ENCODE measurements around the gene OIP5.

OIP5 gene

GRCh38 chr15:41332194-41333025, at the start of gene OIP5, which contains the start of gene NUSAP1:
Gene OIP5 (minus strand): TSS chr15:41332591. CDS start chr15:41332561, 30 bp downstream.
Gene NUSAP1 (plus strand): TSS chr15:41332881. CDS start chr15:41332958, 77 bp downstream.
- H3K27me3 Mint-ChIP-seq = no peaks in the 10 kb centered on the region
- H3K27ac Mint-ChIP-seq = peak within 1 kb of the TSS; percentile 96
- H3K9me3 Mint-ChIP-seq = no peaks in the 10 kb centered on the region
- H3K4me1 Mint-ChIP-seq (ENCODE audit: low read depth) = peaks cover 31% of the 10 kb centered on the region
- peaks cover 34% of the 10 kb centered on the region for H3K36me3 Mint-ChIP-seq (ENCODE audit: low read depth)
- peak within 1 kb of the TSS; percentile 99 for H3K4me3 Mint-ChIP-seq

DNA sequence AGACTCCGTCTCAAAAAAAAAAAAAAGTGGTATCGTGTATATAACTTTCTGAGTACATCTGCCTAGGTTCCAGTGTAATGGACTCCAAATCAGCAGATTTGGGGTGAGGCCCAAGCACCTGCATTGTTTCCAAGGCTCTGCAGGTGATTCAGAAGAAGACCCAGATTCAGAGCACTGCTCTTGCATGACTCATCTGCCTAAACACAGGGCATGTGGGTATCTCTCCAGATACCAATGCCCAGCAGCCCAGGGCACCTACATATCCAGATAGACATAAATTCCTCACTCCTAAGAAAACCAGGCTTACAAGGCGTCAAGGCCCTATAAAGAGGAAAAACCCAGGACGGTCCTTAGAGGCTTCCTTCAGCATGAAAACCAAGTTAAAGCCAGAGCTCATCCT, 45.6 kb upstream of the OIP5 start:
- Mint-ChIP-seq H3K4me3 (no peak overlapping the region), H3K27ac (no peak overlapping the region), H3K9me3 (no peaks in the 10 kb centered on the region), H3K36me3 (ENCODE audit: low read depth) (peaks cover 49% of the 10 kb centered on the region), H3K4me1 (ENCODE audit: low read depth) (no peaks in the 10 kb centered on the region), H3K27me3 (no peaks in the 10 kb centered on the region)

GRCh38 chr15:41367418-41367817, 35.0 kb upstream of the OIP5 start:
- no peak overlapping the region for H3K4me3 Mint-ChIP-seq
- no peaks in the 10 kb centered on the region for H3K9me3 Mint-ChIP-seq
- H3K4me1 Mint-ChIP-seq (ENCODE audit: low read depth) = no peaks in the 10 kb centered on the region
- H3K36me3 Mint-ChIP-seq (ENCODE audit: low read depth) = peaks cover 55% of the 10 kb centered on the region
- H3K27ac Mint-ChIP-seq = no peak overlapping the region
- no peaks in the 10 kb centered on the region for H3K27me3 Mint-ChIP-seq

- no peak overlapping the region for H3K27ac Mint-ChIP-seq
- H3K4me3 Mint-ChIP-seq = no peak overlapping the region
- no peaks in the 10 kb centered on the region for H3K4me1 Mint-ChIP-seq (ENCODE audit: low read depth)
- H3K9me3 Mint-ChIP-seq = no peaks in the 10 kb centered on the region
- H3K36me3 Mint-ChIP-seq (ENCODE audit: low read depth) = peaks cover 79% of the 10 kb centered on the region
- no peaks in the 10 kb centered on the region for H3K27me3 Mint-ChIP-seq
These were observed 22.0 kb upstream of the OIP5 start for GRCh38 chr15:41354371-41354770.

GRCh38 chr15:41350057-41350717, 17.8 kb upstream of the OIP5 start:
- no peak overlapping the region for H3K4me3 Mint-ChIP-seq
- H3K27ac Mint-ChIP-seq = no peak overlapping the region
- no peaks in the 10 kb centered on the region for H3K4me1 Mint-ChIP-seq (ENCODE audit: low read depth)
- peaks cover 69% of the 10 kb centered on the region for H3K36me3 Mint-ChIP-seq (ENCODE audit: low read depth)
- no peaks in the 10 kb centered on the region for H3K27me3 Mint-ChIP-seq
- no peaks in the 10 kb centered on the region for H3K9me3 Mint-ChIP-seq

DNA sequence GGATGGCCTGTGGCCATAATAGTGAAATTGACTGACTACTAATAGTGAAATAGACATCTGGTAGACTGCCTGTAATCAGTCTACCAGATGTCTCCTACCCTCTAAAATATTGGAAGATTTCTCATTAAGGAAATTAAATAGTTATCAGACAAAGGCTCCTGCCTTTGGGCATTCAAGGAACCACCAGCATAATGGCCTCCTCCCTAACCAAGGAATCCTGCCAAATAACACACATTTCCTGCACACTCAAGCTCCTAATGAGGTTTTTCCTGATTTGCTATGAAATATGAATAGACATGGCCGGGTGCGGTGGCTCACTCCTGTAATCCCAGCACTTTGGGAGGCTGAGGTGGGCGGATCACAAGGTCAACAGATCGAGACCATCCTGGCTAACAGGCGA, 14.8 kb upstream of the OIP5 start:
- Mint-ChIP-seq H3K9me3 (no peaks in the 10 kb centered on the region), H3K4me1 (ENCODE audit: low read depth) (no peaks in the 10 kb centered on the region), H3K4me3 (no peak overlapping the region), H3K27ac (no peak overlapping the region), H3K36me3 (ENCODE audit: low read depth) (peaks cover 60% of the 10 kb centered on the region), H3K27me3 (no peaks in the 10 kb centered on the region)

DNA sequence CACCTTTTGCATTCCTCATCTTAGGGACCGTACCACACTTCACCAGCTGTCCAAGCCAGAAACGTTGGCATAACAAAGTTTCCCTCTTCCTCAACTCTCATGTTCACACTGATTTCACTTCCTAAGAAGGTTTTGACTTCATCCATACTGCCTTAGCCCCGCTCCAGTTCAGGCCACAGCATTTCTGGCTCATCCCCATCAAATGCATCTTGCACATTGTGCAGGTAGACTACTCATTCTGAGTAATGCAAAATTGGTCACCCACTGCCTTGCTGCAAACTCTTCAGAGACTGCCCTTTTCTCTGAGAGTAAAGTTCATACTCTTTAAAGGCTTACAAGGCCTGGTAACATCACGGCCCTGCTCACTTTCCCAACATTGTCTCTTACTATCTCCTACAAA, 9.1 kb upstream of the OIP5 start:
- Mint-ChIP-seq H3K27ac (no peak overlapping the region), H3K27me3 (no peaks in the 10 kb centered on the region), H3K4me1 (ENCODE audit: low read depth) (peaks cover 9% of the 10 kb centered on the region), H3K36me3 (ENCODE audit: low read depth) (peaks cover 74% of the 10 kb centered on the region), H3K4me3 (no peak overlapping the region), H3K9me3 (no peaks in the 10 kb centered on the region)

- H3K27ac Mint-ChIP-seq = no peak overlapping the region
- H3K36me3 Mint-ChIP-seq (ENCODE audit: low read depth) = peaks cover 66% of the 10 kb centered on the region
- H3K9me3 Mint-ChIP-seq = no peaks in the 10 kb centered on the region
- H3K27me3 Mint-ChIP-seq = no peaks in the 10 kb centered on the region
- H3K4me1 Mint-ChIP-seq (ENCODE audit: low read depth) = peaks cover 12% of the 10 kb centered on the region
- no peak overlapping the region for H3K4me3 Mint-ChIP-seq
These were observed 7.9 kb upstream of the OIP5 start for GRCh38 chr15:41340189-41340695.

DNA sequence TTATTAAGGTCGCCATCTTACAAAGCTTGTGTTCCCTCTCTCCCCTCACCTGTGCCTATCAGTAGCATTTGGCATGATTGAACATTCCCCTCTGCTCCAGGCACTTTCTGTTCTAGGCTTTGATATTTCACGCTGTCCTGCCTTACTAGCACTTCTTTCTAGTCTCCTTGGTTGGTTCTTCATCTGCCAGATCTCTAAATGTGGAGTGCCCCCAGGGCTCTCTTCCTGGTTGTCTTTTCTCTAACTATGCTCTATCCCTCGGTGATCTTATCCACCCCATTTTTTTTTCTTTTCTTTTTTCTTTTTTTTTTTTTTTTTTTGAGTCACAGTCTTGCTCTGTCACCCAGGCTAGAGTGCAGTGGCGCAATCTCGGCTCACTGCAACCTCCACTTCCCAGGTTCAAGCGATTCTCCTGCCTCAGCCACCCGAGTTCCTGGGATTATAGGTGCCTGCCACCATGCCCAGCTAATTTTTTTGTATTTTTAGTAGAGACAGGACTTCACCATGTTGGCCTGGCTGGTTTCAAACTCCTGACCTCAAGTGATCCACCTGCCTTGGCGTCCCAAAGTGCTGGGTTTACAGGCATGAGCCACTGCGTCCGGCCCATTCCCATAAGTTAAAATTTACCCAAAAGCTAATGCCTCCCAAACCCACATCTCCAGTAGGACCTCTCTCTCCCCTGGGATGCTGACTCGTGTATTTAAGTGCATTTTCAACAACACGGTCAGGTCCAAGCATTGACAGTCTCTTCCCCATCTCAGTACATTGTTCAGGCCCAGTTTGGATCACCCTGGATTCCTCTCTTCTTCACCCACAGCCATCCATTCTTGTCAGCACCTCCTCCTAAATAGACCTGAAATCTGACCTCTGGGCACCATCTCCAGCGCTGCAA, 5.5 kb upstream of the OIP5 start:
- Mint-ChIP-seq H3K27ac (no peak overlapping the region), H3K27me3 (no peaks in the 10 kb centered on the region), H3K4me3 (no peak overlapping the region), H3K9me3 (no peaks in the 10 kb centered on the region), H3K4me1 (ENCODE audit: low read depth) (peaks cover 23% of the 10 kb centered on the region), H3K36me3 (ENCODE audit: low read depth) (peaks cover 64% of the 10 kb centered on the region)

GRCh38 chr15:41337047-41337446, 4.7 kb upstream of the OIP5 start:
- no peak overlapping the region for H3K27ac Mint-ChIP-seq
- H3K36me3 Mint-ChIP-seq (ENCODE audit: low read depth) = peaks cover 59% of the 10 kb centered on the region
- H3K4me1 Mint-ChIP-seq (ENCODE audit: low read depth) = peaks cover 23% of the 10 kb centered on the region
- H3K9me3 Mint-ChIP-seq = no peaks in the 10 kb centered on the region
- H3K4me3 Mint-ChIP-seq = no peak overlapping the region
- no peaks in the 10 kb centered on the region for H3K27me3 Mint-ChIP-seq

- Mint-ChIP-seq H3K4me1 (ENCODE audit: low read depth) (peaks cover 26% of the 10 kb centered on the region), H3K27me3 (no peaks in the 10 kb centered on the region), H3K4me3 (peak overlapping the region; percentile 17), H3K36me3 (ENCODE audit: low read depth) (peaks cover 56% of the 10 kb centered on the region), H3K9me3 (no peaks in the 10 kb centered on the region), H3K27ac (no peak overlapping the region)
These were observed 4.2 kb upstream of the OIP5 start for GRCh38 chr15:41336549-41336948.

GRCh38 chr15:41334293-41335120, 2.1 kb upstream of the OIP5 start:
- no peaks in the 10 kb centered on the region for H3K27me3 Mint-ChIP-seq
- peaks cover 34% of the 10 kb centered on the region for H3K4me1 Mint-ChIP-seq (ENCODE audit: low read depth)

DNA sequence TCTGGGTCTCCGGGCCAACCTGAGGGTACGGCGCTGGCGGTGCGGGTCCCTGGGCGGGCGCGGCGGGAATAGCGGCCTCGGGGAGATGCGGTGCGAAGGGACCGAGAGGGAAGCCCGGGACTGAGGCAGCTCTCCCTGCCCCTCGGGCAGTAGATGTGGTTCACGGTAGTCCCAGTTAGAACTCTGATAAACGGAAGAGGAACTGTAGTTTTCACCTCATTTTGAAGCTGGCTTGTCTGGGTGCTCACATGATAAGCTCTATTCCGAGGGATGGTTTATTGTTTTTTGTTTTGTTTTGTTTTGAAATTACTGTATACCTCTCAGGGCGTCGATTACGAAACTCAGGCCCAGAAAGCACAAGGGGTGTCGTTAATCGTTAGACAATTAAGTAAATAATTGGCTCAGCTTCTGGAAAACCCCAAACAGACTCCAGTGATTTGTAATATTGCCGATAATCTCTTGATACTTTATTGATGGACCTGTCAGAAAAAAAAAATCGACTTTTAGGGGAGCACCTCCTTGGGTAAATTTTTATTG, 703 bp upstream of the OIP5 start:
- Mint-ChIP-seq H3K9me3 (no peaks in the 10 kb centered on the region), H3K36me3 (ENCODE audit: low read depth) (peaks cover 37% of the 10 kb centered on the region), H3K27ac (peak overlapping the region; percentile 96), H3K4me1 (ENCODE audit: low read depth) (peaks cover 34% of the 10 kb centered on the region), H3K4me3 (peak overlapping the region; percentile 99), H3K27me3 (no peaks in the 10 kb centered on the region)

More at GRCh38 chr15:41334293-41335120, 2.1 kb upstream of the OIP5 start:
- H3K4me3 Mint-ChIP-seq = peak overlapping the region; percentile 99
- H3K27ac Mint-ChIP-seq = peak overlapping the region; percentile 49
- peaks cover 38% of the 10 kb centered on the region for H3K36me3 Mint-ChIP-seq (ENCODE audit: low read depth)
- no peaks in the 10 kb centered on the region for H3K9me3 Mint-ChIP-seq

GRCh38 chr15:41331833-41332193, 578 bp downstream of the OIP5 start:
- Mint-ChIP-seq H3K9me3 (no peaks in the 10 kb centered on the region), H3K27me3 (no peaks in the 10 kb centered on the region), H3K36me3 (ENCODE audit: low read depth) (peaks cover 31% of the 10 kb centered on the region), H3K27ac (peak overlapping the region; percentile 96), H3K4me3 (peak overlapping the region; percentile 99), H3K4me1 (ENCODE audit: low read depth) (peaks cover 28% of the 10 kb centered on the region)

Data from stimulated activated naive CD8-positive, alpha-beta T cell treated with anti-CD3 and anti-CD28 coated beads, Interleukin-15, Interleukin-2, amounts not matched to agents 100 ng/mL and 50 ng/mL, for 24 hours (primary cell).